A549 (cell line): ENCODE measurements around the gene ARHGEF4. TPM values are rescaled to one million over a fixed set of nuclear protein-coding genes. Genes with fewer than 3 reads are reported as not detected.
A peak's percentile ranks its signal among the peaks of the same experiment; 100 is the strongest.

Experiments used
- ATAC-seq, 2 experiments: fragments of 200-7000 bp in 1 of 2; fragments of >200 bp in 1 of 2; cut with Nextera tagmentation in 1 of 2; cut with Tn5 transposase in 1 of 2; 3 replicates each; pipeline versions ENCODE4 v1.8.0 to v1.9.1; 2018 to 2020; ENCODE audit warnings: mild to moderate bottlenecking in 1 of 2, moderate library complexity in 1 of 2
- CTCF ChIA-PET: fragments of 300-600 bp; sonication (Branson Sonifier 250); formaldehyde crosslinking; extraction: SDS; loops from one replicate; lab custom pipeline; 2021; ENCODE audit warnings: antibody characterized with exemption, inconsistent platforms; lab: Yijun Ruan, JAX
- POLR2A ChIA-PET: fragments of 350-600 bp; formaldehyde crosslinking; extraction: SDS; loops from one replicate; lab custom pipeline; 2021; ENCODE audit warnings: antibody characterized with exemption, inconsistent platforms; lab: Yijun Ruan, JAX
- DNase-seq, 2 experiments: peaks; one replicate each; pipeline versions ENCODE4 v3.0.0 to v3.0.0-alpha.2; 2011 to 2016; ENCODE audit warnings: low read depth in 1 of 2, low spot score in 1 of 2
- FAIRE-seq: peaks from 2 replicates; lab custom pipeline; 2011; peaks lifted over from hg19 to GRCh38; lab: Jason Lieb, UNC
- H3K27ac ChIP-seq, 2 experiments: fragments of >200 bp; sonication (Bioruptor Twin); formaldehyde crosslinking; 3 replicates each; pipeline ENCODE4 v1.5.1; 2016 to 2017
- H3K4me1 ChIP-seq: fragments of >200 bp; sonication (Bioruptor Twin); formaldehyde crosslinking; 3 replicates; pipeline ENCODE4 v1.6.1; 2016
- H3K4me2 ChIP-seq: fragments of >200 bp; sonication (Bioruptor Twin); formaldehyde crosslinking; 3 replicates; pipeline ENCODE4 v1.6.1; 2016
- H3K4me3 ChIP-seq: fragments of >200 bp; sonication (Bioruptor Twin); formaldehyde crosslinking; 3 replicates; pipeline ENCODE4 v1.5.1; 2016
- H3K9me3 ChIP-seq: fragments of >200 bp; sonication (Bioruptor Twin); formaldehyde crosslinking; 3 replicates; pipeline ENCODE4 v1.6.1; 2016
- BHLHE40 ChIP-seq: IDR thresholded peaks from 2 replicates; pipeline ENCODE4 v1.6.1; 2012; ENCODE audit warnings: low read depth, low read length, inconsistent platforms
- CBX2 ChIP-seq: fragments of 200-600 bp; sonication (generic); IDR thresholded peaks from 2 replicates; pipeline ENCODE4 v1.6.1; 2016; ENCODE audit warnings: low read depth, mild to moderate bottlenecking, borderline replicate concordance
- CBX8 ChIP-seq: fragments of 200-600 bp; sonication (generic); IDR thresholded peaks from 2 replicates; pipeline ENCODE4 v1.6.1; 2016
- CHD4 ChIP-seq: fragments of 200-600 bp; sonication (generic); IDR thresholded peaks from 2 replicates; pipeline ENCODE4 v1.6.1; 2016; ENCODE audit warnings: antibody characterized with exemption, mild to moderate bottlenecking, borderline replicate concordance
- CTCF ChIP-seq: fragments of >200 bp; sonication (Bioruptor Twin); formaldehyde crosslinking; IDR thresholded peaks from 3 replicates; pipeline ENCODE4 v1.5.1; 2016
- E2F6 ChIP-seq: IDR thresholded peaks from 2 replicates; pipeline ENCODE4 v1.6.1; 2012; ENCODE audit warnings: low read depth, borderline replicate concordance
- EHF ChIP-seq: fragments of 250-450 bp; sonication (Bioruptor Pico); IDR thresholded peaks from 2 replicates; pipeline ENCODE4 v1.5.0; 2020; ENCODE audit warnings: mild to moderate bottlenecking
- ELK1 ChIP-seq: fragments of 150-350 bp; IDR thresholded peaks from 2 replicates; pipeline ENCODE4 v1.6.1; 2014; ENCODE audit warnings: low read depth, mild to moderate bottlenecking, low read length
- EP300 ChIP-seq, 2 experiments: fragments of >200 bp; sonication (Bioruptor Twin); formaldehyde crosslinking; IDR thresholded peaks; 2 replicates in 1 of 2; 3 replicates in 1 of 2; pipeline ENCODE4 v1.6.1; 2016 to 2017
- ESRRA ChIP-seq: fragments of 150-350 bp; IDR thresholded peaks from 2 replicates; pipeline ENCODE4 v1.6.1; 2014; ENCODE audit warnings: mild to moderate bottlenecking, low read length, borderline replicate concordance
- FOSB ChIP-seq: fragments of 250-450 bp; sonication (Bioruptor Pico); IDR thresholded peaks from 2 replicates; pipeline ENCODE4 v1.5.0; 2020; ENCODE audit warnings: mild to moderate bottlenecking, moderate library complexity
- HDAC2 ChIP-seq: fragments of 200-600 bp; sonication (generic); IDR thresholded peaks from 2 replicates; pipeline ENCODE4 v1.6.1; 2016
- HEYL ChIP-seq: fragments of 250-450 bp; sonication (Bioruptor Pico); IDR thresholded peaks from 2 replicates; pipeline ENCODE4 v1.8.0; 2021; ENCODE audit warnings: mild to moderate bottlenecking, moderate library complexity
- HOXB13 ChIP-seq: fragments of 250-450 bp; sonication (Bioruptor Pico); IDR thresholded peaks from 2 replicates; pipeline ENCODE4 v1.5.0; 2020; ENCODE audit warnings: low read depth, mild to moderate bottlenecking, moderate library complexity
- KDM1A ChIP-seq: fragments of 200-600 bp; sonication (generic); IDR thresholded peaks from 2 replicates; pipeline ENCODE4 v1.6.1; 2016; ENCODE audit warnings: low read depth, mild to moderate bottlenecking
- MAFK ChIP-seq: fragments of 450-650 bp; IDR thresholded peaks from 2 replicates; pipeline ENCODE4 v1.6.1; 2014; ENCODE audit not compliant: partially characterized antibody
- MAX ChIP-seq: IDR thresholded peaks from 2 replicates; pipeline ENCODE4 v1.6.1; 2012
- MAZ ChIP-seq: fragments of 150-350 bp; IDR thresholded peaks from 2 replicates; pipeline ENCODE4 v1.6.1; 2014; ENCODE audit warnings: antibody characterized with exemption, low read depth, low read length, borderline replicate concordance
- NR3C1 ChIP-seq: fragments of >200 bp; sonication (Bioruptor Twin); formaldehyde crosslinking; IDR thresholded peaks from 3 replicates; pipeline ENCODE4 v1.6.1; 2017
- POLR2A ChIP-seq: IDR thresholded peaks from 2 replicates; pipeline ENCODE4 v1.6.1; 2012; ENCODE audit warnings: mild to moderate bottlenecking, low read length
- RARB ChIP-seq: fragments of 250-450 bp; sonication (Bioruptor Pico); IDR thresholded peaks from 2 replicates; pipeline ENCODE4 v1.8.0; 2021; ENCODE audit warnings: mild to moderate bottlenecking, moderate library complexity
- RCOR1 ChIP-seq: fragments of 150-350 bp; IDR thresholded peaks from 2 replicates; pipeline ENCODE4 v1.6.1; 2014; ENCODE audit warnings: antibody characterized with exemption, low read length, low read depth
- RFX5 ChIP-seq: fragments of 450-650 bp; IDR thresholded peaks from 2 replicates; pipeline ENCODE4 v1.7.1; 2014; ENCODE audit warnings: antibody characterized with exemption, mild to moderate bottlenecking, moderate library complexity
- TP53 ChIP-seq: fragments of 250-450 bp; sonication (Bioruptor Pico); IDR thresholded peaks from 2 replicates; pipeline ENCODE4 v1.5.0; 2021; ENCODE audit warnings: mild to moderate bottlenecking, moderate library complexity
- ZC3H11A ChIP-seq: fragments of 450-650 bp; IDR thresholded peaks from 2 replicates; pipeline ENCODE4 v1.6.1; 2014; ENCODE audit warnings: antibody characterized with exemption, mild to moderate bottlenecking
- ZSCAN20 ChIP-seq: fragments of 250-450 bp; sonication (Bioruptor Pico); IDR thresholded peaks from 2 replicates; pipeline ENCODE4 v1.8.0; 2022; ENCODE audit warnings: mild to moderate bottlenecking, moderate library complexity
- WGBS: methylation state at CpG from one replicate; pipeline ENCODE4 v1.1.6; 2017; ENCODE audit errors: missing lambda C conversion rate; 5-methylcytosine and 5-hydroxymethylcytosine counted together
- polyA plus RNA-seq, 4 experiments: library from polyadenylated mRNA; depleted of rRNA in 3 of 4; stranded (reverse); fragments of >200 nt; fragmentation: RNase III in 1 of 4; extraction: RNeasy Plus Mini Kit Qiagen cat#74134 plus additional on column Dnase treatment in 1 of 4; gene quantifications; 2 replicates in 3 of 4; 3 replicates in 1 of 4; pipeline ENCODE4 v1.2.3, GENCODE V29; 2011 to 2017

The ARHGEF4 gene
- polyA plus RNA-seq, 2 of the 4 experiments (the other 2 are of a cell fraction), result 1.00 to 2.1 TPM

GRCh38 chr2:131054488-131054887, 217.8 kb downstream of the ARHGEF4 start:
- Histone ChIP-seq H3K27ac (no peak overlapping the region), H3K9me3 (no peaks in the 10 kb centered on the region), H3K4me1 (no peaks in the 10 kb centered on the region), H3K4me2 (no peak overlapping the region), H3K4me3 (no peak overlapping the region)
- CTCF ChIA-PET, result interaction anchor here (0.7 kb wide), 1 partner anchor 18 kb away, joined by 3 read pairs; no protein-coding TSS in a partner anchor
- no peak for FAIRE-seq
- ATAC-seq, result no peak
- 94% methylated on average over 7 of the region's 7 CpGs for whole genome bisulfite sequencing
- DNase-seq, result no peak
- POLR2A ChIA-PET, result no interaction called here
- TF ChIP-seq CBX2, result no peak
- TF ChIP-seq MAZ, result no peak
- TF ChIP-seq CHD4, result no peak

- no peaks in the 10 kb centered on the region for H3K9me3 ChIP-seq
- no peak for DNase-seq
- no peak overlapping the region for H3K27ac ChIP-seq
- H3K4me2 ChIP-seq, result no peak overlapping the region
- no peak for FAIRE-seq
- ATAC-seq, result peak in 1 of 2 experiments; percentile 34; a peak in 3 of 6 replicates
- 94% methylated on average over 24 of the region's 26 CpGs for WGBS
- ChIA-PET CTCF (interaction anchor here (0.7 kb wide), 1 partner anchor 17 kb away, joined by 3 read pairs; no protein-coding TSS in a partner anchor), POLR2A (no interaction called here)
- no peak overlapping the region for H3K4me3 ChIP-seq
- TF ChIP-seq HDAC2 (no peak), CTCF (no peak), ZSCAN20 (CRISPR knock-in tag) (no peak), POLR2A (no peak), EHF (CRISPR knock-in tag) (no peak), RCOR1 (no peak), MAX (no peak), FOSB (CRISPR knock-in tag) (no peak), ESRRA (no peak), EP300 (IDR thresholded peaks at IDR 0.05) (no peak), ZC3H11A (no peak)
- H3K4me1 ChIP-seq, result no peaks in the 10 kb centered on the region
Measured at GRCh38 chr2:131055169-131056065, 218.7 kb downstream of the ARHGEF4 start.

GRCh38 chr2:131056204-131056931, 219.7 kb downstream of the ARHGEF4 start:
- FAIRE-seq (no peak), DNase-seq (no peak), ATAC-seq (no peak)
- H3K4me3 ChIP-seq, result no peak overlapping the region
- H3K4me1 ChIP-seq, result no peaks in the 10 kb centered on the region
- TF ChIP-seq MAFK, result peak; percentile 44
- TF ChIP-seq KDM1A, result no peak
- H3K9me3 ChIP-seq, result no peaks in the 10 kb centered on the region
- WGBS, result 86% methylated on average over 5 of the region's 5 CpGs
- no peak overlapping the region for H3K27ac ChIP-seq
- CTCF ChIA-PET, result interaction anchor here (1.6 kb wide), 1 partner anchor 23 kb away, joined by 3 read pairs; no protein-coding TSS in a partner anchor
- POLR2A ChIA-PET, result no interaction called here
- H3K4me2 ChIP-seq, result no peak overlapping the region

GRCh38 chr2:131056932-131057287, 220.2 kb downstream of the ARHGEF4 start:
- H3K27ac ChIP-seq, result no peak overlapping the region
- 84% methylated on average over 4 of the region's 4 CpGs for WGBS
- no peaks in the 10 kb centered on the region for H3K4me1 ChIP-seq
- FAIRE-seq (no peak), DNase-seq (no peak), ATAC-seq (no peak)
- no peaks in the 10 kb centered on the region for H3K9me3 ChIP-seq
- ChIA-PET CTCF (interaction anchor here (0.9 to 1.6 kb wide), 2 partner anchors 10 to 24 kb away, joined by 3 read pairs; no protein-coding TSS in a partner anchor), POLR2A (no interaction called here)
- H3K4me3 ChIP-seq, result no peak overlapping the region
- H3K4me2 ChIP-seq, result no peak overlapping the region
- TF ChIP-seq CBX8, result no peak
- no peak for TF ChIP-seq BHLHE40
- TF ChIP-seq E2F6, result no peak
- TF ChIP-seq HEYL (CRISPR knock-in tag), result no peak
- TF ChIP-seq RARB (CRISPR knock-in tag), result no peak
- TF ChIP-seq HDAC2, result no peak
- TF ChIP-seq ZC3H11A, result no peak
- TF ChIP-seq ELK1, result no peak
- no peak for TF ChIP-seq NR3C1
- TF ChIP-seq RFX5, result no peak
- TF ChIP-seq MAZ, result no peak
- TF ChIP-seq MAX, result no peak
- no peak for TF ChIP-seq ZSCAN20 (CRISPR knock-in tag)
- no peak for TF ChIP-seq HOXB13 (CRISPR knock-in tag)
- TF ChIP-seq TP53 (CRISPR knock-in tag), result no peak
- no peak for TF ChIP-seq EP300 (IDR thresholded peaks at IDR 0.05)
